Brain pericyte (primary cell): Measurements from ENCODE around the gene KANSL1L.

ENCODE experiments used
- DNase-seq: peaks from one replicate; pipeline ENCODE4 v3.0.0-alpha.2; 2012; ENCODE audit warnings: low read depth, low spot score

Gene KANSL1L

DNA sequence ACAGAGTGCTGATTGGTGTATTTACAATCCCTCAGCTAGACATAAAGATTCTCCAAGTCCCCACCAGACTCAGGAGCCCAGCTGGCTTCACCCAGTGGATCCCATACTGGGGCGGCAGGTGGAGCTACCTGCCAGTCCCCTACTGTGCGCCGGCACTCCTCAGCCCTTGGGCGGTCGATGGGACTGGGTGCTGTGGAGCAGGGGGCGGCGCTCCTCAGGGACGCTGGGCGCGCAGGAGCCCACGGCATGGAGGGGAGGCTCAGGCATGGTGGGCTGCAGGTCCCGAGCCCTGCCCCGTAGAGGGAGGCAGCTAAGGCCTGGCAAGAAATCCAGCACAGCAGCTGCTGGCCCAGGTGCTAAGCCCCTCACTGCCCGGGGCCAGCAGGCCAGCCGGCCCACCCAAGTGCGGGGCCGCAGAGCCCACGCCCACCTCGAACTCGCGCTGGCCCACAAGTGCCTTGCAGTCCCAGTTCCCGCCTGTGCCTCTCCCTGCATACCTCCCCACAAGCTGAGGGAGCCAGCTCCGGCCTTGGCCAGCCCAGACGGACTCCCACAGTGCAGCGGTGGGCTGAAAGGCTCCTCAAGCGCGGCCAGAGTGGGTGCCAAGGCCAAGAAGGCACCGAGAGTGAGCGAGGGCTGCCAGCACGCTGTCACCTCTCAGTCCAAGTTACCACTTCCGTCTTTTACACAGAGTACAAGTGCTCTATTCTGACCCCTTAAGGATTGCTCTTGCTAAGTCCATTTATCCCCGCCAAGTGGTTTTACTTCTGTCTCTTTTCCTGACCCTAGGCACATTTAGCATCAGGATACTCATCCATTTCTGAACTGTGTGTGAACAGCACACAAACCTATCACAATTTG is 170.5 kb downstream of the KANSL1L start:
- no peak for DNase-seq

GRCh38 chr2:209998596-209998995 is 172.6 kb downstream of the KANSL1L start:
- DNase-seq: no peak

DNA sequence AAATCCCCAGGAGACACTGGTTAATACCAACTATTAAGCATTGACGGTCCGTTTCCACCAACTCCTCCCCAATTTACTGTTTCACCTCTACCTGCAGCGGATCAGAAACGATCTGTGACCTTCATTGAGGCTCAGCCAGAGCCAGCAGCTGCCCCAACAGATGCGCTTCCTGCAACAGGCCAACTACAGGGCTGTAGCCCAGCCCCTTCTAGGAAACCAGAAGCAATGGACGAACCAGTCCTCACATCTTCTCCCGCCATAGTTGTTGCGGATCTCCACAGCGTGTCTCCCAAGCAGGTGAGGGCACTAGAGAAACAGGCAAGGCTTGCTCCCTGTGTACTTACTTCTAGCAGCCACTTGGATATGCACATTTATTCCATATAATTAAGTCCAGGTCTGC is 177.2 kb downstream of the KANSL1L start:
- no peak for DNase-seq

- DNase-seq: no peak
Measured at GRCh38 chr2:209990838-209991237, 180.4 kb downstream of the KANSL1L start.

GRCh38 chr2:209988010-209988409 is 183.2 kb downstream of the KANSL1L start:
- no peak for DNase-seq

DNA sequence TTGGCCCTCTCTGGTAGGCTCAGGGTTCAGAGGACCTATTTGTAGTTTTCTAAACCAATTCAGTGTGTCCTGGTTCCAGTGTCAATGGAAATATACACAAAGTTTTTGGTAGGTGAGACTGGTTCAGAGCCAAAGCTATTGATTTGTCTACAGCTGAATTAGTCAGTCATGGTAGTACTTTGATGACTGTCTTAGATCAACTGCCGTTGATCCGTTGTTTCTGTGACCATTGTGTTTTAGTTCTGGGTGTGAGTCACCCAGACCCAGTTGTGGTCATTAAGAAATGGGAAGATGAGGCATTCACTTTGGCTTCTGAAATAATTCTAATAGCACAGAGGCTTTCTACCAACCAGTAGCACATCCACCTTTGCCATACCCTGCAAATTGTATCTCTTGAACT is 184.8 kb downstream of the KANSL1L start:
- no peak for DNase-seq

- DNase-seq: no peak
Measured at GRCh38 chr2:209985874-209986273, 185.3 kb downstream of the KANSL1L start.

DNA sequence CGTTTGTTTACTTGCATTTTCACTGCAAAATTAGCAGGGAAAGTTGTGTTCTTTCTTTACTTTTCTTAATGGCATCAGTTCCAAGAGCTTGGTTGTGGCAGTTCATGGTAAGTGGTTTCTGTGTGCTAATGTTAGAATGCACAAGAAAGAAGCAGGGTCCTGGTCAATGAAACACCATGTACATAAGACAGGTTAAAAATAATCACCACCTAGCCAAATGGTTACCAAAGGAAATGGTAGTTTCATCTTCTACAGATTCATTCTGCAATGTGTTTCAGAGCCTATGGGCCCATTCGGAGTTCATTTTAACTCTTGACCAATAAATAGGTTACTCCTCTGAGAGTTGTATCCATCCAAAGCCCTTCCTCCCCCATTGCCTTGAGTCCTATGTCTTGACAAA is 186.9 kb downstream of the KANSL1L start:
- no peak for DNase-seq

DNA sequence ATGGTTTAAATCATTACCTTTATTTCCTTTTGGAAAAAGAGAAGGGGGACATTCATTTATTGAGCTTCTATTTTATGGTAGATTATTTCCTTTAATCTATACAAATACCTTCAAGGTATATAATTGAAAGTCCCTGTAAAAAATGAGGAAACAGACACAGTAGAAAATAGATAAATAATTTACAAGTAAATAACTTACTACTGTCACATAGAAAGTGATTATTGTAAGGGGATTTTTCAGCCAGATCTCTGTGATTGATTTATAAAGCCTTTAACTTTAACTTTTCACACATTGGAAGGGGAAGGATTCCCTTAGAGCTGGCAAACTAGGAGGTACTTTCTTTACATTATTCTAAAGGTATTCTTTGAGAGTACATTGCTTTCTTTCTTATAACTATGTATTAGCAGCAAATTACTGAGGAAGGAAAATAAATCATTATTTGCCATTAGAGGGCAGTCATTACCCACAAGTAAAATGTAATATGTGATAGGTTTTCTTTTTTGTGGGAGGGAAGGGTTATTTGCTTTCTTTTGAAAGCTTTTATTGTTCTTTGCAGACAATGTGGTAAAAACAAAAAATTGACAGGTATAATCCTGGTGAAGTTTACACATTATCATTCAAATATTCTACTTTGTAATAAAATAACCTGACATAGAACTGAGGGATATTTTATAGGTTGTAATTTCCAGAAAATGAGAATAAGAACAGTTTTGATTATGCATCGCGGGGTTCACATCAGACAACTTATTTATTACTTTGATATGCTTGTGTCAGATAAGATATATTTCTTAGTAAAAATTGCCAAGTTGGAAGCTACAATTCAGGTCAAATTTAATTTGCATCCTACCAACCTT is 193.6 kb downstream of the KANSL1L start:
- no peak for DNase-seq

- no peak for DNase-seq
Measured at GRCh38 chr2:209976698-209977385, 194.4 kb downstream of the KANSL1L start.

DNA sequence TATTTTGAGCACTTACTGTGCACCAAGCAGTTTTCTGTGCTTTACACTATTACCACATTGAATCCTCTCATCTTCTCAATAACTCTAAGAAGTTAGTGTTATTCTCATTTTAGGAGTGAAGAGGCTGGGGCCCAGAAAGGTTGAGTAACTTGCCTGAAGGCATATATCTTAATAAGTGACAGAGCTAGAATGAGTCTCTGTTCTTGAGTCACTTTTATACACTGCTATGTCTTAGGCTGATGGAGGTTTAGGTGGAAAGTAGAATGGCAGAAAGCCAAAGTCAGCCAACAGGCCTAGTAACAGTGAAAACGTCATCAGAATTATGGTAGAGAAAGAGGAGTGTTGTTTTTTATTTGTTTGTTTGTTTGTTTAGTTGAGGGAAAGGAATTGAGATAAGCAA is 196.6 kb downstream of the KANSL1L start:
- no peak for DNase-seq

- no peak for DNase-seq
Measured at GRCh38 chr2:209973328-209973727, 197.9 kb downstream of the KANSL1L start.
